ENCODE results near the gene PRKN.
"Not testable (repeated sequence)": the region's sequence is repeated elsewhere in the genome, so short reads cannot be mapped to it uniquely, and the experiment has no call there.

PRKN gene

DNA sequence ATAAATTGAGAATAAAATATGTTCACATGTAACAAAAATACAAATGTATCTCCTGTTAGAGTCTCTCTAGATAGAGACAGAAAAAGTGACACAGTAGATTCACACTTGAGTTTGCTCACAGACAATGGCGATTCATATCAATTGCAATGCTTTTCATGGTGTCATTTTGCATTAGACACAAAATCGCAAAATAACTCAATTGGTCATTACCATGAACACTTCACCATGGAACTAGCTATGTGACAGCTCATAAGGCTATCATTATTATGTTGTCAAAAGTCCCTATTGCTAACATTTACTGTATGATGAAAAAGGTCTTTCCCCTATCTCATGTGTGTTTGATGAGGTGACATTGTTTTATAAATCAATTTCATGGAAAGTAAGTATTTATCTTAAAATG is 1204.2 kb downstream of the PRKN start:
- FAIRE-seq, result no peak

DNA sequence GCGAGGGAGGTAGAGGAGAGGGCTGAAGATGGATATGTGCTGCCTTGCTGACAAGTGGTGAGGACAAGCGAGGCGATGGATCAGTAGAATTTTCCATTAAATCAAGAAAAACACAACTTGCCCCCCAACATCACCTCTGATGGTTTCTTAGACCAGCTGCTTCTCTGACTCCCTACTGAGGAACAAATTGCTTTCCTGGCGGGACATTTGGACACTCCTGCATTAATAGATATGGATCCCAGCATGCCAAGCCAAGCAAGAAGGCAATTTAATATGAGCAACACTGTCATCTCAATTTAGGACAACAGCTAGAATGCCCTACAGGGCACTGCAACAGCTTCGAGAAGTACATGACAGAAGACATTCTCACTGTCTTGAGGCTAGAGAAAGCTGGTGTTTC is 1205.3 kb downstream of the PRKN start:
- DNase-seq (ENCODE audit: low spot score) (no peak), FAIRE-seq (no peak)

More for the DNA sequence above, 1204.2 kb downstream of the PRKN start:
- no peak for DNase-seq (ENCODE audit: low spot score)

DNA sequence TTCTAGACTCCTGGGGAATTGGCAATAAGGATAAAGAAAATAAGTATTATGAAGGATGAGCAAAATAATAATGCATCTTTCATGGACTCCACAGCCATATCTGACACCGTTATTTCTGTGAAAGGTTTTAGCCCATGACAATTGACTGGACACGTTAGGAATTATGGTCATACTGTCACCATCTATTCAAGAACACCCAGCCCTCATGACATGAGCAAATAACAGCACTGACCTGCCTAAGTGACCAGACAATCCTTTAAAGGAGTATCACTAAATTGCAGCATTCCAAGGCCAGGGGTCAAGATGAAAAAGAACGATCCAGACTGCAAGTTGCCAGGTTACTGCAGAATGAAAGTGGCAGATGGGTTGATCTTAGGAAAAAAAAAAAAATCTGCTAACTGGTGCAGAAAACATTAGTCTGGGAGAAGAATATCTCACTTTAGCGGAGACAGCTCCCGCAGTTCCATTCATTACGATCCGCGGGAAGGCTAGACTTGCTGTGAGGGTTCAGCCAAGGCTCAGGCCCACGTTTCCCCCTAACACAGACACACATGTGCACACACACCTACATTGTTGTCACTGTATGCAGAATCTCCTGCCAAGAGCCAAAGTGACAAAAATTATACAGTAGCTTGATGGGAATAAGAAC is 1216.0 kb downstream of the PRKN start:
- DNase-seq (ENCODE audit: low spot score) (no peak), FAIRE-seq (no peak)

DNA sequence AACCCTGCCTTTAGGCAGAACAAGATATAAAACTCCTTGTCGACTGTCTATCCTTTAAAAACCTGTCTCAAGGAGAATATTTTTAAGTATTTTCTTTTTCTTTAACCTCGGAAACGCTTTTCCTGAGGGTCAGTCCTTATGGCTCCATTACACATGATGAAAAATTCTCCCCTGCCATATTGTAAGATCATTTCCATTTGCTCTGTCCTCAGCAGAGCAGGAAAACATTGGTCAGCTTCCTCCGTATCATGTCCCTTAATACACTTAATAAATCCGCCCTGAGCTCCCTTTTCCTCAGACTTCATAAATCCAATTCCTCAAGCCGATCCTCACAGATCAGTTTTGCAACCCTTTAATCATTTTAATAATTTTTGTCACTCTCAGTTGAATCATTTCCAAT is 1219.2 kb downstream of the PRKN start:
- no peak for FAIRE-seq
- DNase-seq (ENCODE audit: low spot score), result no peak

- FAIRE-seq (no peak), DNase-seq (ENCODE audit: low spot score) (no peak)
These were observed 1220.2 kb downstream of the PRKN start for GRCh38 chr6:161507375-161507774.

- DNase-seq (ENCODE audit: low spot score) (no peak), FAIRE-seq (no peak)
These were observed 1224.0 kb downstream of the PRKN start for GRCh38 chr6:161503570-161503969.

- no peak for FAIRE-seq
- DNase-seq (ENCODE audit: low spot score), result no peak
These were observed 1228.7 kb downstream of the PRKN start for GRCh38 chr6:161498881-161499280.

DNA sequence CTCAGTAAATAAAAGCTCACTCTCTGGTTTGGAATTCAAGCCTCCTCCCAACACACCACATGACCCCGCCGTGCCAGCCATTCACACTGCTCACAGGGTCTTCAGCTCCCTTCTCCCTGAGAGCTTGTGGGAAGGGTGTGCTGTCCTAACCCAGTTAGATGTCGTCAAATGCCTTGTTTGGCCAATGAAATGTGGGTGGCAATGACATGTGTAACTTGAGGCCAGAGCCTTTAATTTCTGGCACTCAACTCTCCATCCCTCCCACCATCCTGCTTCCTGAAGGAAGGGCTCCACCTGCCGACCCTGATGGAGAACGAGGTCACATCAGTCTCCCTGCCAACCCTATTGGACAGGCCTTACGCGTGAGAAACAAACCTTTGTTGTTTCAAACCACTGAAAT is 1229.2 kb downstream of the PRKN start:
- DNase-seq (ENCODE audit: low spot score) (peak; percentile 66), FAIRE-seq (peak; percentile 60)

GRCh38 chr6:161496941-161497340 is 1230.6 kb downstream of the PRKN start:
- FAIRE-seq (no peak), DNase-seq (ENCODE audit: low spot score) (no peak)

GRCh38 chr6:161496271-161496670 is 1231.3 kb downstream of the PRKN start:
- FAIRE-seq; DNase-seq (ENCODE audit: low spot score): not testable (repeated sequence)

DNA sequence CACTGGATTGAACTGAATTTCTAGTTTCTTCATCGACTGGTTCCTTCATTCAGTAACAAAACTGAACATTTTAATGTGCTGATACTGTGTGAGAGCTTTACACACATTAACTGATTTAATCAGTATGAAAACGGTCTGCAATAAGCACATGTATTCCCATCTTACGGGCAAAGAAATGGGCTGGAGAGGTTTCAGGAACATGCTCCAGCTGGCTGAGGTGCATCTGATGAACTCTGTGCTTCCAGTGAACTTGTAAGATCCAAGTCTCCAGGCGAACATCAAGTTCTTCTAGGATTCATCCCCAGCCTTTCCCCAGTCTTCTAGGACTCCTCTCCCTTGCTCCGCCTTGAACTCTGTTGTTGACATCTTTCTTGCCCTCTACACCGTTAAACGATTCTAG is 1233.0 kb downstream of the PRKN start:
- FAIRE-seq (no peak), DNase-seq (ENCODE audit: low spot score) (no peak)

DNA sequence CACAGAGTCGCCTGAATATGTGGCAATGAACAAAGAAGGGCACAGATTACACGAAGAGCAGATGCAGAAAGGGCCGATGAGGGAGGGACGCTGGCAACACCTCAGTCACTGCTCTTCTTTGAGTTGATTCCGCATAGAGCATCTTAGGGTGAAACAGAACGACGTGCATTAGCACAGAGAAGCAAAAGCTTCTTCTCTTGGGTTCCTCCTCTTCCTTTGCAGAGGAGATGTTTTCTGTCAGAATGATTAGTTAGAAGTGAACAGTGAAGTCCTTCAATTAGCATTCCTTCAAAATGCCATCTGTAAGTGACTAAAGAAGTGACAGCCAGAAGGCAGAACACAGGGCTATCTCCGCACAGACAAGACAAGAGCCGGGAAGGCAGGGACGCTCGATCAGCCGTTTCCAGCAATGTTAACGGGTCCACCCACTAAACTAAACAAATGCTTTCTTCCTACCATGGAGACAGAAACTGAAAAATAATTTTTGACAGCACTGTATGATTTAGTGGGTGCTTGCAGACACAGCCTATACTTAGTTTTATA is 1233.9 kb downstream of the PRKN start:
- DNase-seq (ENCODE audit: low spot score), result no peak
- FAIRE-seq, result no peak

DNA sequence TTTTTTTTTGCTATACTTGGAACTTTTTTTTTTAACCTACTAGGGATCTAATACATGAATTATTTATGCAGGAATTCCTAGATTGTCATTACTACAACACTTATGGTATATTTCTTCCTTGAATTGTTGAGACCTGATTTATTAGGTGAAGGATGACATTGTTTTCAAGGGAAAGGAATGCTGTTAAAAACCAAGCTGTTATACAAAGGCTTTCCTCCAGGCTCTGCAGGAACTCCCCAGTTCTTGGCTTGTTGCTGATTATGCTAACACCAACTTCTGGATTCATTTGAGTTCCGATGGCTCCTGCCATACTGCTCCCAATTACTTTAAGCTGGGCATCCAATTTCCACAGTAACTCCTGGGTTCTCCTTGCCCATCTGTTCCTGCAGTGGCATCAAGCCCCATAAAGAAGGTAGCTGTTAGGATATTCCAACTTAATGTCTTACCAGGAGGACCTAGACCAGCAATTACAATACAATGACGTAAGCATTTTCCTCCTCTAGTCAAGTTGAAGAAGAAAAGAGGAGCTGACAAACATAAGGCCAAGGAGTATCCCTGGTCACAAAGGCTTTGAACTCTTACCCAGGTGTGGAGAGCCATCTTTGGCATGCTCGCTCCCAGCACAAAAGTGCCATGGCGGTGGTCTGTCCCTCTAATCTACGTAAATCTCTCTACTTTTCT is 1237.8 kb downstream of the PRKN start:
- DNase-seq (ENCODE audit: low spot score) (no peak), FAIRE-seq (no peak)

DNA sequence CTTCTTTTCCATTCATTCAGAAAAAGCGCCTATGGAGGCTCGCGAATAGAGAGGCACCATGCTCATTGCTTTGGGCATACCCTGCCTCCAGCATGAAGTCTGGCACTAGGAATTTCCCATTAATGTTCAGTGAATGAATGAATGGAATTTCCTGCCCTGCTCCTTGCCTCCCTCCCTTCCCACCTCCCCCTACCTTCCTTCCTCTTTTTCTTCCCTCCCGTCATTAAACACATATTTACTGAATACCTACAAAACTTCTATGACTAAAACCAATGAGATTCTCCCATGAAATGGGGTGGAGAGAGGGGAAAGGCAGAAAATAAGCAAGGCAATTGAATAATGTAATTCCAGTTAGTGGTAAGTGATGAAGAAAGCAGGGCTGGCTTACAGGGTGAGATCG is 1239.9 kb downstream of the PRKN start:
- DNase-seq (ENCODE audit: low spot score) (peak; percentile 71), FAIRE-seq (no peak)

DNA sequence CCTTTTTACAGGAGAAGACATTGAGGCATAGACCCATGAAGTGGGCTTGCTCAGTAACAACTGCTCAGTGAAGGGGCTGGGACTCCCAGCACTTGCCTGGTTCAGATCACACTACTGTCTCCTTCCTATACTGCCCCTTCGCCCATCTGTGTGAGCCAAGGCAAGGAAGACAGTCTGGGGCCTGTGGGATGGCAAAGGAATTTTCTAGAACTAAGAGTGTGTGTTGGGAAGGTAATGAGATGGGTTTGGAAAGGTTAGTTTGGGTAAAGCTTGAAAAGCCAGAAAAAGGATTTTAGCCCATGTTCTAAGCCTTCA is 1240.4 kb downstream of the PRKN start:
- no peak for FAIRE-seq

GRCh38 chr6:161486361-161487216 is 1241.0 kb downstream of the PRKN start:
- FAIRE-seq (peak; percentile 91), DNase-seq (ENCODE audit: low spot score) (peak; percentile 78)

More for the DNA sequence above, 1240.4 kb downstream of the PRKN start:
- DNase-seq (ENCODE audit: low spot score), result no peak

DNA sequence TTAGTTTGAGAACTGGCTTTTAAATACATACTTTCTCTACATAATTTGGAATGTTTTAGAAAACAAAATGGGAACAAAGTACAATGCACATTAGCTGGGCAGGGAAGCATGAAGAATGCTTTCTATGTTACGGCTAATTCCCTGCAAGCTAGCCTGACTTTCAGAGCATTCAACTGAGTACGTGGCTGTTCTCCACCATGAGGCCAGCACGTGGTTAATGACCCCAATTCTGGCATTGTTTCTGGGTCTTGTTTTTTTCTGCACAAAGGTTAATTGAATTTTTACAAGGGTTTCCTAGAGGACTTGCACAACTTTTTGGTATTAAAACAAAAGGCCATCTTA is 1245.1 kb downstream of the PRKN start:
- FAIRE-seq (no peak), DNase-seq (ENCODE audit: low spot score) (no peak)

DNA sequence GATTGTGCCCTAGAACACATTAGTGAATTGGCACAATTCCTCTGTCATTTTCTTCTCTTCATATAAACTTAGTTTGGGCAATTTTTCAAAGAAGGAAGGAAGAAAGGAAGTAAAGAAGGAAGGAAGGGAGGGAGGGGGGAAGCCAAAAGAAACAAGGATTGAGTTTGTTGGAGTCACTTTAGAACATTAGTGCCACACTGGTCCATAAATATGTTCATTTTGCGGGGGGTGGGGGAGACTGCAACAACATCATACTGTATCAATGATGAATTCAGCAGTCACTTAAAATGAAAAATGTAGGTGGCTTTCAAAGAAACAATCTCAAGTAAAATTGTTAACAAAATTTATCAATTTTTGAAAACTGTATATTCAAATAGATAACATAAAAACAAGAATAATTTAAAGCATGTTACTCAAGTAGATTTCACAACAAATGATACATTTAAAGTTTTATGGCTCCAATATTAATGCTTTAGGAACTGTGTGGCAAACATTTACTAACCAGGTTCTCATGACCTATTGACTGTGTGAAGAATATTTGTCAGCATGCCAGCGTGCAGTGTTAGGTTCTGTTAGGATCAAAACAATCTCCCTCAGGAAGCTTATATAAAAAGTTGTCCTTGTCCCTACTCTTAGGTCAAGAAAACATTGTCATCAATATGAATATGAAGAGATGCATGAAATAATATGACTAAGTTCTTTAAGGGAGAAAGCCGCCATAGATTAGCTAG is 1245.6 kb downstream of the PRKN start:
- FAIRE-seq, result peak; percentile 78
- DNase-seq (ENCODE audit: low spot score), result peak; percentile 4

GRCh38 chr6:161480421-161481155 is 1247.0 kb downstream of the PRKN start:
- no peak for DNase-seq (ENCODE audit: low spot score)
- FAIRE-seq, result no peak

GRCh38 chr6:161479376-161479775 is 1248.2 kb downstream of the PRKN start:
- FAIRE-seq (no peak), DNase-seq (ENCODE audit: low spot score) (no peak)

GRCh38 chr6:161477876-161478425 is 1249.6 kb downstream of the PRKN start:
- DNase-seq (ENCODE audit: low spot score), result no peak
- FAIRE-seq, result no peak

Data from RCC 7860 (cell line).